ENCODE data around the gene MEPCE. TPM values are rescaled to one million over a fixed set of nuclear protein-coding genes. Genes with fewer than 3 reads are reported as not detected.

MEPCE gene
- total RNA-seq, 2 donors from 2014 or later, result 32.9 to 48.0 TPM

- no peak overlapping the region for H3K4me3 ChIP-seq (ENCODE audit: low read length)
- no peak for TF ChIP-seq CTCF (conservative IDR thresholded peaks at IDR 0.05)
- Mint-ChIP-seq H3K36me3 (ENCODE audit: low read depth) (no peaks in the 10 kb centered on the region), H3K27me3 (ENCODE audit: insufficient read depth) (peaks cover 30% of the 10 kb centered on the region), H3K4me3 (no peak overlapping the region), H3K9me3 (no peaks in the 10 kb centered on the region), H3K27ac (no peak overlapping the region), H3K4me1 (peaks cover 6% of the 10 kb centered on the region)
- 67 to 73% methylated on average over 1 to 2 of the region's 2 CpGs for WGBS, 2 experiments (ENCODE audit: insufficient coverage in 1 of 2, insufficient read length in 1 of 2)
- DNase-seq, result no peak
- H3K9ac ChIP-seq (ENCODE audit: extremely low read depth, low read length, poor library complexity, severe bottlenecking), result no peak overlapping the region
- no peaks in the 10 kb centered on the region for H3K4me1 ChIP-seq (ENCODE audit: control insufficient read depth, insufficient read depth, low read length)
- no peak overlapping the region for H3K27ac ChIP-seq (ENCODE audit: low read depth, low read length)
- no peaks in the 10 kb centered on the region for H3K36me3 ChIP-seq (ENCODE audit: control insufficient read depth, insufficient read depth, low read length)
- H3K27me3 ChIP-seq (ENCODE audit: control insufficient read depth, insufficient read depth, low read length, poor library complexity, severe bottlenecking), result no peaks in the 10 kb centered on the region
- H3K9me3 ChIP-seq (ENCODE audit: control insufficient read depth, low read length), result no peaks in the 10 kb centered on the region
Observed at GRCh38 chr7:100398239-100398638, 31.4 kb upstream of the MEPCE start.

- no peaks in the 10 kb centered on the region for H3K36me3 Mint-ChIP-seq (ENCODE audit: low read depth)
- H3K4me1 ChIP-seq (ENCODE audit: control insufficient read depth, insufficient read depth, low read length), result no peaks in the 10 kb centered on the region
- H3K4me1 Mint-ChIP-seq, result no peaks in the 10 kb centered on the region
- H3K27ac Mint-ChIP-seq, result no peak overlapping the region
- no peak for DNase-seq
- TF ChIP-seq CTCF (conservative IDR thresholded peaks at IDR 0.05), result no peak
- H3K27me3 ChIP-seq (ENCODE audit: control insufficient read depth, insufficient read depth, low read length, poor library complexity, severe bottlenecking), result no peaks in the 10 kb centered on the region
- H3K4me3 Mint-ChIP-seq, result no peak overlapping the region
- 99 to 100% methylated on average over 2 to 3 of the region's 3 CpGs for WGBS, 2 experiments (ENCODE audit: insufficient coverage in 1 of 2, insufficient read length in 1 of 2)
- no peaks in the 10 kb centered on the region for H3K36me3 ChIP-seq (ENCODE audit: control insufficient read depth, insufficient read depth, low read length)
- H3K9me3 Mint-ChIP-seq, result no peaks in the 10 kb centered on the region
- H3K9ac ChIP-seq (ENCODE audit: extremely low read depth, low read length, poor library complexity, severe bottlenecking), result no peak overlapping the region
- peaks cover 39% of the 10 kb centered on the region for H3K27me3 Mint-ChIP-seq (ENCODE audit: insufficient read depth)
- no peak overlapping the region for H3K4me3 ChIP-seq (ENCODE audit: low read length)
- H3K9me3 ChIP-seq (ENCODE audit: control insufficient read depth, low read length), result no peaks in the 10 kb centered on the region
- no peak overlapping the region for H3K27ac ChIP-seq (ENCODE audit: low read depth, low read length)
Observed at GRCh38 chr7:100400041-100400440, 29.6 kb upstream of the MEPCE start.

GRCh38 chr7:100400656-100401055 is 29.0 kb upstream of the MEPCE start:
- peaks cover 38% of the 10 kb centered on the region for H3K27me3 Mint-ChIP-seq (ENCODE audit: insufficient read depth)

More at GRCh38 chr7:100400656-100401055, 29.0 kb upstream of the MEPCE start:
- Mint-ChIP-seq H3K4me1 (no peaks in the 10 kb centered on the region), H3K36me3 (ENCODE audit: low read depth) (no peaks in the 10 kb centered on the region), H3K4me3 (no peak overlapping the region), H3K9me3 (no peaks in the 10 kb centered on the region), H3K27ac (peak overlapping the region; percentile 33)
- H3K27ac ChIP-seq (ENCODE audit: low read depth, low read length), result no peak overlapping the region
- peak; percentile 88 for DNase-seq
- TF ChIP-seq CTCF (conservative IDR thresholded peaks at IDR 0.05), result peak; percentile 70
- 63 to 81% methylated on average over 6 to 11 of the region's 11 CpGs for WGBS, 2 experiments (ENCODE audit: insufficient coverage in 1 of 2, insufficient read length in 1 of 2)
- H3K4me3 ChIP-seq (ENCODE audit: low read length), result no peak overlapping the region
- no peaks in the 10 kb centered on the region for H3K4me1 ChIP-seq (ENCODE audit: control insufficient read depth, insufficient read depth, low read length)
- H3K36me3 ChIP-seq (ENCODE audit: control insufficient read depth, insufficient read depth, low read length), result no peaks in the 10 kb centered on the region
- no peaks in the 10 kb centered on the region for H3K9me3 ChIP-seq (ENCODE audit: control insufficient read depth, low read length)
- no peaks in the 10 kb centered on the region for H3K27me3 ChIP-seq (ENCODE audit: control insufficient read depth, insufficient read depth, low read length, poor library complexity, severe bottlenecking)
- H3K9ac ChIP-seq (ENCODE audit: extremely low read depth, low read length, poor library complexity, severe bottlenecking), result no peak overlapping the region

Data from endodermal cell (in vitro differentiated cells).